Body of pancreas (tissue), 4 donors: Measurements from ENCODE around the gene SLC35D2. TPM values are rescaled to one million over a fixed set of nuclear protein-coding genes. Genes with fewer than 3 reads are reported as not detected.

Source experiments
- ATAC-seq: fragments of 150-250 bp; one replicate; pipeline ENCODE4 v1.9.1; 2016
- DNase-seq, 4 donors: peaks; one replicate each; pipeline ENCODE4 v3.0.0-alpha.2; 2019
- H3K27ac ChIP-seq, 4 donors: fragments of 200-600 bp; sonication (generic); 1 replicate in 3 of 4; 2 replicates in 1 of 4; pipeline versions ENCODE4 v1.5.1 to v1.6.1; 2016 to 2019; ENCODE audit warnings: mild to moderate bottlenecking in 1 of 4, mixed read lengths in 1 of 4, moderate library complexity in 1 of 4
- H3K27me3 ChIP-seq, 2 donors: fragments of 200-600 bp; sonication (generic); one replicate each; pipeline ENCODE4 v1.6.0; 2016; ENCODE audit warnings: mild to moderate bottlenecking in 1 of 2
- H3K36me3 ChIP-seq, 2 donors: fragments of 200-600 bp; sonication (generic); replicated peaks in 1 of 2; 2 replicates each; pipeline ENCODE4 v1.5.1; 2016; ENCODE audit warnings: low read depth in 2 of 2; ENCODE audit not compliant: insufficient read depth in 1 of 2
- H3K4me1 ChIP-seq: fragments of 200-600 bp; sonication (generic); one replicate; pipeline ENCODE4 v1.6.0; 2016
- H3K4me3 ChIP-seq, 2 donors: fragments of 200-600 bp; sonication (generic); 1 replicate in 1 of 2; 2 replicates in 1 of 2; pipeline ENCODE4 v1.5.1; 2016 to 2019
- H3K9me3 ChIP-seq, 3 donors: fragments of 200-600 bp; sonication (generic); 1 replicate in 2 of 3; 2 replicates in 1 of 3; pipeline ENCODE4 v1.5.1; 2016
- POLR2A ChIP-seq, 3 donors: fragments of 450-650 bp; IDR thresholded peaks; one replicate each; pipeline ENCODE4 v1.6.1; 2016; ENCODE audit warnings: antibody characterized with exemption in 3 of 3, mild to moderate bottlenecking in 2 of 3
- WGBS, 2 donors: methylation state at CpG; one replicate each; pipeline ENCODE4 v1.1.5; 2017; 5-methylcytosine and 5-hydroxymethylcytosine counted together
- intact Hi-C: fragments of 100-400 bp; cut with DNase I; formaldehyde crosslinking; loops from one replicate; pipeline ENCODE4 v1.15.1; 2023
- total RNA-seq, 2 donors: library from RNA; depleted of rRNA; stranded (reverse); fragments of >200 nt; gene quantifications; one replicate each; pipeline ENCODE4 v1.1.0, GENCODE V29; 2016
- TF ChIP-seq, protein P1 (sequence below), 7 experiments: fragments of 450-650 bp in 4 of 7; fragments of 200-600 bp in 3 of 7; sonication (generic) in 3 of 7; IDR thresholded peaks; one replicate each; pipeline ENCODE4 v1.5.1; 2016 to 2019; ENCODE audit warnings: antibody characterized with exemption in 7 of 7

SLC35D2 gene
- total RNA-seq, 2 donors from 2014 or later, result 21.5 to 25.1 TPM

DNA sequence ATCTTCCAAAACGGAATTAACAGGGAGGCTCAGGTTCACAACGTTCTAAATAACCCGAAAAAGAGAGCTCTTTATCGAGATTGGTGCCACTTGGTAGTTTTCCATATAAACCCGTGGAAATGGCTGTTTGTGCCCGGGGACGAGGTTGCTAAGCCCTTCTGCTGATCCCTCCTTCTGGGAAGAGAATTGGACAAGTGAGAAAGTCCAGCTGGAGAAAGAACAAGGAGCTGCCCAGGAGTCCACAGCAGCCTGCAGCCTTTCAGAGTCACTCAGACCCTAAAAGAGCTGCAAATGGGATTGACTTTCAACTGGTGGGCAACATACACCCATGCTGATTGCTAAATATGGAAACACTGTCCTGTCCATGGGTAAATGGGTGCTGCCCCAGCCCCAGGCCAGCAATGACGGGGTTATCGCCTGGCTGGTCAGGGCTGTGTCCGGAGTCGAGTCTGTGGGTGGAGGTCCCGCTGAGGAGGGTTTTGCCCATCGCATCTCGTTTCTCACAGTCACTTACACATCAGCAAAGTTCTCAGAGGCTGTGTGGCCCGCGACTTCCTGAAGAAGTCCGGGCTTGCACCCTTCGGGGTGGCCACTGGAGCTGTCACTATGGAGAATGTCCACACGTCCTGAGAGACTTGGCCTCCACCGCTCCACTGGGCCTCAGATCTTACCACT is 40.8 kb downstream of the SLC35D2 start:
- intact Hi-C loops, result no loop called here

DNA sequence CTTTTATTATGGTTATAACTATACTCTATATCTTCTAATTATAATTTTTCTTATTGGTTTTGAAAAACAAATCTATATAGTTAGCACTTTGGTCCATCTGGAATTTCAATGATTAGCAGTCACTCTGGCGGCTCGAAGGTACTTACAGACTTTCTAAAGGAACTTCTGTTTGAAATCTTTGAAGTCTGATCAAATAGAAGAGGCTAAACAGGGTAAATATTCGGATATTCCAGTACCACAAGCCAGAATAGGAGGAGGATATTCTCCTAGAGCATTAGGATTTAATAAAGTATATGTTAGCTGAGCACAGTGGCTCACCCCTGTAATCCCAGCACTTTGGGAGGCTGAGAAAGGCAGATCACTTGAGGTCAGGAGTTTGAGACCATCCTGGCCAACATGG is 42.8 kb downstream of the SLC35D2 start:
- Histone ChIP-seq H3K36me3 (no peaks in the 10 kb centered on the region), H3K4me3 (no peak overlapping the region), H3K4me1 (peaks cover 19% of the 10 kb centered on the region), H3K27ac (peak overlapping the region in 1 of 4 donors; percentile 75), H3K9me3 (no peaks in the 10 kb centered on the region), H3K27me3 (no peaks in the 10 kb centered on the region)
- no peak for ATAC-seq
- 88 to 97% methylated on average over 3 of the region's 3 CpGs for WGBS, 2 donors
- intact Hi-C loops, result no loop called here
- no peak for TF ChIP-seq POLR2A (IDR thresholded peaks at IDR 0.05)
- TF ChIP-seq, protein P1, sequence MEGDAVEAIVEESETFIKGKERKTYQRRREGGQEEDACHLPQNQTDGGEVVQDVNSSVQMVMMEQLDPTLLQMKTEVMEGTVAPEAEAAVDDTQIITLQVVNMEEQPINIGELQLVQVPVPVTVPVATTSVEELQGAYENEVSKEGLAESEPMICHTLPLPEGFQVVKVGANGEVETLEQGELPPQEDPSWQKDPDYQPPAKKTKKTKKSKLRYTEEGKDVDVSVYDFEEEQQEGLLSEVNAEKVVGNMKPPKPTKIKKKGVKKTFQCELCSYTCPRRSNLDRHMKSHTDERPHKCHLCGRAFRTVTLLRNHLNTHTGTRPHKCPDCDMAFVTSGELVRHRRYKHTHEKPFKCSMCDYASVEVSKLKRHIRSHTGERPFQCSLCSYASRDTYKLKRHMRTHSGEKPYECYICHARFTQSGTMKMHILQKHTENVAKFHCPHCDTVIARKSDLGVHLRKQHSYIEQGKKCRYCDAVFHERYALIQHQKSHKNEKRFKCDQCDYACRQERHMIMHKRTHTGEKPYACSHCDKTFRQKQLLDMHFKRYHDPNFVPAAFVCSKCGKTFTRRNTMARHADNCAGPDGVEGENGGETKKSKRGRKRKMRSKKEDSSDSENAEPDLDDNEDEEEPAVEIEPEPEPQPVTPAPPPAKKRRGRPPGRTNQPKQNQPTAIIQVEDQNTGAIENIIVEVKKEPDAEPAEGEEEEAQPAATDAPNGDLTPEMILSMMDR (IDR thresholded peaks at IDR 0.05), result no peak
- DNase-seq, result no peak

More for the DNA sequence above, 40.8 kb downstream of the SLC35D2 start:
- Histone ChIP-seq H3K36me3 (no peaks in the 10 kb centered on the region), H3K27me3 (no peaks in the 10 kb centered on the region), H3K4me1 (peaks cover 19% of the 10 kb centered on the region), H3K27ac (no peak overlapping the region), H3K4me3 (no peak overlapping the region), H3K9me3 (no peaks in the 10 kb centered on the region)
- WGBS, 2 donors, result 83% methylated on average over 14 to 20 of the region's 20 CpGs
- TF ChIP-seq POLR2A (IDR thresholded peaks at IDR 0.05), result no peak
- TF ChIP-seq, protein P1 (IDR thresholded peaks at IDR 0.05), result no peak
- no peak for ATAC-seq
- DNase-seq, result no peak

DNA sequence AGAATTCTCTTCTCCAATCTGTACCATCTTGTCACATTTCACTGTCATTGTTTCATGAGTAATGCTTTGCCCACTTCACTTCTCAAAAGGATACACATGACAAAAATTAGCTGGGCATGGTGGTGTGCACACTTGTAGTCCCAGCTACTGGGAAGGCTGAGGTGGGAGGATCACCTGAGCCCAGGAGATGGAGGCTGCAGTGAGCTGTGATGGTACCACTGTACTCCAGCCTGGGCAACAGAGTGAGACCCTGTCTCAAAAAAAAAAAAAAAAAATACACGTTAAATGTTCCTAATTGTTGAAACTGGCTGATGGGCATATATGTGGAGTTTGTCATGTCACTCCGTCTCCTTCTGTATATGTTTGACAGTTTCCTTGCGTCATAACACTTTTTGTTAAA is 45.2 kb downstream of the SLC35D2 start:
- Histone ChIP-seq H3K4me3 (no peak overlapping the region), H3K4me1 (peaks cover 10% of the 10 kb centered on the region), H3K27me3 (no peaks in the 10 kb centered on the region), H3K27ac (no peak overlapping the region), H3K36me3 (no peaks in the 10 kb centered on the region), H3K9me3 (no peaks in the 10 kb centered on the region)
- 91 to 94% methylated on average over 3 of the region's 3 CpGs for WGBS, 2 donors
- ATAC-seq (no peak), DNase-seq (no peak)
- TF ChIP-seq, protein P1 (IDR thresholded peaks at IDR 0.05), result no peak
- TF ChIP-seq POLR2A (IDR thresholded peaks at IDR 0.05), result no peak
- intact Hi-C loops, result no loop called here

DNA sequence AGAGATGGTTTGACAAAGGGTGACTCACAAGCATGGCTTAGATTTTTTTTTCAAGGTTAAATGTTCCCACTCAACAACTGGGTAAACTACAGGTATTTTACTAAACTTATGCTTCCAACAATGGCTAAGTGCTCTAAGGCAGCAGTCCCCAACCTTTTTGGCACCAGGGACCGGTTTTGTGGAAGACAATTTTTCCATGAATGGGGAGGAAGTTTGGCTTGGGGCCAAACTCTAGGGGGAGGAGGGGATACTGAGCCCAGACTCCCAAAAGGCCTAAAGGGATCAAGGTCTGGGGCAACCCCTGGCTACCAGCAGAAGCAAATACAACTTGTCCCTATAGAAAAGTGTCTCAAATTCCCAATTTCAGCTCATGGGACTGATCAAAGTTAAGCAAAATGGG is 49.6 kb downstream of the SLC35D2 start:
- H3K27ac ChIP-seq, result no peak overlapping the region
- no peaks in the 10 kb centered on the region for H3K9me3 ChIP-seq
- no peak overlapping the region for H3K4me3 ChIP-seq
- no peaks in the 10 kb centered on the region for H3K27me3 ChIP-seq
- intact Hi-C loops, result no loop called here
- no peak for ATAC-seq
- WGBS, 2 donors, result 59 to 67% methylated on average over 1 of the region's 1 CpG
- peaks cover 0 to 2% of the 10 kb centered on the region in 2 donors for H3K36me3 ChIP-seq
- H3K4me1 ChIP-seq, result peaks cover 1% of the 10 kb centered on the region
- TF ChIP-seq POLR2A (IDR thresholded peaks at IDR 0.05), result no peak
- TF ChIP-seq, protein P1 (IDR thresholded peaks at IDR 0.05), result no peak
- no peak for DNase-seq
